Mesothelial cell of epicardium (in vitro differentiated cells): ENCODE results near the gene TRIM74. TPM values are rescaled to one million over a fixed set of nuclear protein-coding genes. Genes with fewer than 3 reads are reported as not detected.
A peak's percentile ranks its signal among the peaks of the same experiment; 100 is the strongest.
"Not testable (repeated sequence)": the region's sequence is repeated elsewhere in the genome, so short reads cannot be mapped to it uniquely, and the experiment has no call there.

Source experiments
- DNase-seq, 2 experiments: peaks; one replicate each; pipeline ENCODE4 v3.0.0; 2021; ENCODE audit warnings: low spot score in 2 of 2; ENCODE audit not compliant: unreplicated experiment in 2 of 2
- H3K27ac Mint-ChIP-seq: 2 replicates; pipeline ENCODE4 v1.8.0; 2021; ENCODE audit warnings: mixed read lengths
- H3K27me3 Mint-ChIP-seq: 2 replicates; pipeline ENCODE4 v1.8.0; 2021; ENCODE audit warnings: low read depth, mixed read lengths
- H3K36me3 Mint-ChIP-seq: 2 replicates; pipeline ENCODE4 v1.8.0; 2021; ENCODE audit warnings: mixed read lengths
- H3K4me1 Mint-ChIP-seq: 2 replicates; pipeline ENCODE4 v1.8.0; 2021; ENCODE audit warnings: mixed read lengths
- H3K4me3 Mint-ChIP-seq: 2 replicates; pipeline ENCODE4 v1.8.0; 2021; ENCODE audit warnings: mild to moderate bottlenecking, moderate library complexity, mixed read lengths
- H3K9me3 Mint-ChIP-seq: 2 replicates; pipeline ENCODE4 v1.8.0; 2021; ENCODE audit warnings: mixed read lengths
- total RNA-seq: library from RNA; stranded (reverse); gene quantifications from 3 replicates; pipeline ENCODE4 v1.2.1, GENCODE V29; 2021

Gene TRIM74
- total RNA-seq, 1 donor from 2014 or later = 1.9 TPM

- H3K4me3 Mint-ChIP-seq, H3K4me1 Mint-ChIP-seq, H3K27me3 Mint-ChIP-seq, DNase-seq, H3K9me3 Mint-ChIP-seq, H3K27ac Mint-ChIP-seq, H3K36me3 Mint-ChIP-seq: not testable (repeated sequence)
Observed at GRCh38 chr7:72969688-72970087, 422 bp upstream of the TRIM74 start.

DNA sequence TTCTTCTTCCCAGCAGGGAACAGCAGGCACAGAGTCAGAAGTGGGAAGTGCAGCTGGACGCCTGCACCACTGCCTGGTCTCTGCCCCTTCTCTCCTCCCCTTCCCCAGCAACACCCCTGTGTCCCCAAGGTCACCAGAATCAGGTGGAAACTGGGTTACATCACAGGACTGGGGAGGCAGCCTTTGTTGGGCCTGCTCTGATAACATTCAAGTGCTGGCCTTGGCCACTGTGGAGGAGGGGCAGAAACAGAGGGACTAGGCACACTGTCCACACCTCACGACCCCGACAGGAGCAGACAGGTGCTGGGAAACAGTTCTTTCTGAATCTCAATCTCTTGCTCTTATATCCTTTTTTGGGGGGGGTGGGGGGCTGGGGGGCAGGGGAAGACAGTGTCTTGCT lies 2.4 kb downstream of the TRIM74 start:
- not testable (repeated sequence) for H3K9me3 Mint-ChIP-seq, H3K27me3 Mint-ChIP-seq, H3K4me1 Mint-ChIP-seq, H3K36me3 Mint-ChIP-seq, H3K4me3 Mint-ChIP-seq, DNase-seq, H3K27ac Mint-ChIP-seq

DNA sequence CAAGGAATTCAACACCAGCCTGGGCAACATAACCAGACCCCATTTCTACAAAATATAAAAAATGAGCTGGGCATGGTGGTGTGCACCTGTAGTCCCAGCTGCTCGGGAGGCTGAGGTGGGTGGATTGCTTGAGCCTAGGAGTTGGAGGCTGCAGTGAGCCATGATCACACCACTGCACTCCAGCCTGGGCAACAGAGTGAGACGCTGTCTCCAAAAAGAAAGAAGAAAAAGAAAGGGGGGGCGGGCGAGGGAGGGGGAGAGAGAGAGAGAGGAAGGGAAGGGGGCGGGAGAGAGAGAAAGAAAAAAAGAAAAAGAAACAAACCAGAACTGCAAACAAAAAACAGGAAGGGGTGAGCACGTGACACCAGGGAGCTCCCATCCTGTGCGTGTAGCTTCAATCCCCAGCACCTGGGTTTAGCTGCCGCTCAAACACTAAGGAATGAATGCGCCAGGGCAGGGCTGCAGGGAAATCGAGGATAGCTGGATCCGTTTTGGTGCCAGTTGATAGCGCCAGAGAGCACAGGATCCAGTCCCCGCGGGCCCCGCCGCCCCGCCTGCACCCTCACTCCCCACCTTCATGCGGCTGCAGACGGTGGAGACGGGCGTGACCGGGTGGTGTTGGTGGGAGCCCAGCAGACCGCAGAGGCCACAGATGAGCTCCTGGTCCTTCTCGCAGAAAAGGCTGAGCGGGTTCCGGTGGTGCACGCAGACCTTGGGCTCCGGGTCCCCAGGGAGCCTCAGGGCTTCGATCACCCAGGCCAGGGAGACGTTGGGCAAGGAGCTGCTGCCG lies 3.9 kb downstream of the TRIM74 start:
- not testable (repeated sequence) for DNase-seq, H3K27ac Mint-ChIP-seq, H3K4me1 Mint-ChIP-seq, H3K36me3 Mint-ChIP-seq, H3K4me3 Mint-ChIP-seq, H3K27me3 Mint-ChIP-seq, H3K9me3 Mint-ChIP-seq

DNA sequence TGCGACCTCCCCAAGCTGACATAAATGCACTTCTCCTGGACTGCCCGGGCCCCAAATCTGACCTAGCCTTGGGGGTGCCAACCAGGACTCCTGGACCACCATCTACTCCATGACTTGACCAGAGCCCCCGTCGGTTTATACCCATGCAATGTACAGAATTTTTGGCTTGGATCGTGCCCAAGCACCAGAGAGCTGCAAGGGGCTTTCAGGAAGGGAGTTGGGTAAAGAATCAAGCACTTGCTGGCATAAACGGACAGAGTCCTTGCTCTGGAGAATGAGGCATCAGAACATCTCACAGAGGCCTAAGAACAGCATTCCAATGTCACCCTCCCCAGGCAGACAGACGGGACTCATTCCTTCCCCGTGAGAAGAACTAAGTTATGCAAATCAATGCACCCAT lies 6.2 kb downstream of the TRIM74 start:
- not testable (repeated sequence) for H3K9me3 Mint-ChIP-seq, H3K27me3 Mint-ChIP-seq, H3K4me1 Mint-ChIP-seq, DNase-seq, H3K27ac Mint-ChIP-seq, H3K36me3 Mint-ChIP-seq, H3K4me3 Mint-ChIP-seq

- not testable (repeated sequence) for H3K27me3 Mint-ChIP-seq, H3K36me3 Mint-ChIP-seq, DNase-seq, H3K9me3 Mint-ChIP-seq, H3K27ac Mint-ChIP-seq, H3K4me1 Mint-ChIP-seq, H3K4me3 Mint-ChIP-seq
Observed at GRCh38 chr7:72961346-72961650, 8.0 kb downstream of the TRIM74 start.

DNA sequence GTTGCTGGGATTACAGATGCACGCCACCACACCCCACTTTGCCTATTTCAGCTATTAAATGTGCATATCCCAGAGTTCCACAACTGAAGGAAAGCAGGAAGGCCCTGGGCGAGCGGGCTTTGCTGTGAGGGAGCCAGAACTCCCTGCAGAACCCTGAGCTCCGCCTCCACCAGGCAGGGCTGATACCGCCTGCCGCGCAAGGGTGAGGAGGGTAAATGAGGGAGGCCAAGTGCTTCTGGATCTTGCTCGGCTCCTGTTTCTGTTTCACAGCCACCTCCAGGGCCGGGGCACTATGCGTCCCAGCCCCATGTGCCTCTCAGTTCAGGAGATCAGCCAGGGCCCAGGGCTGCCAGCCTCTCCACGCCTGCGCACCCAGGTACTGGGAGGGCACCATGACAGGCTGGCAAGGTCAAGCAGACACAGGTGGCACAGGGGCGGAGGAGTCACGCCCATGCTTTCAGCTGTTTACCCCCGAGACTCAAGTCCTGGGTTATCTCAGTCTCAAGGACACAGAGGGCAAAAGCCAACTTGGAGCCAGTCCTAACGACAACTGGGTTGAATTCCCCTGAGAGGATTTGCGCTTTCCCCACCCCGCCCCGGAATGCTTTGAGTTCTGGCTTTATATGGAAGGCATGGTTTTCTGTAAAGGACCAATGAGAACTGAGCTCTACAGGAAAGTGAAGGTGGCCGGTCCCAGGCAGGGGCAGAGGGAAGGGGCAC lies 8.5 kb downstream of the TRIM74 start:
- H3K27ac Mint-ChIP-seq, H3K27me3 Mint-ChIP-seq, H3K4me3 Mint-ChIP-seq, DNase-seq, H3K36me3 Mint-ChIP-seq, H3K9me3 Mint-ChIP-seq, H3K4me1 Mint-ChIP-seq: not testable (repeated sequence)

- H3K27ac Mint-ChIP-seq, H3K4me3 Mint-ChIP-seq, H3K4me1 Mint-ChIP-seq, H3K27me3 Mint-ChIP-seq, H3K9me3 Mint-ChIP-seq, DNase-seq, H3K36me3 Mint-ChIP-seq: not testable (repeated sequence)
Observed at GRCh38 chr7:72960029-72960428, 9.2 kb downstream of the TRIM74 start.

DNA sequence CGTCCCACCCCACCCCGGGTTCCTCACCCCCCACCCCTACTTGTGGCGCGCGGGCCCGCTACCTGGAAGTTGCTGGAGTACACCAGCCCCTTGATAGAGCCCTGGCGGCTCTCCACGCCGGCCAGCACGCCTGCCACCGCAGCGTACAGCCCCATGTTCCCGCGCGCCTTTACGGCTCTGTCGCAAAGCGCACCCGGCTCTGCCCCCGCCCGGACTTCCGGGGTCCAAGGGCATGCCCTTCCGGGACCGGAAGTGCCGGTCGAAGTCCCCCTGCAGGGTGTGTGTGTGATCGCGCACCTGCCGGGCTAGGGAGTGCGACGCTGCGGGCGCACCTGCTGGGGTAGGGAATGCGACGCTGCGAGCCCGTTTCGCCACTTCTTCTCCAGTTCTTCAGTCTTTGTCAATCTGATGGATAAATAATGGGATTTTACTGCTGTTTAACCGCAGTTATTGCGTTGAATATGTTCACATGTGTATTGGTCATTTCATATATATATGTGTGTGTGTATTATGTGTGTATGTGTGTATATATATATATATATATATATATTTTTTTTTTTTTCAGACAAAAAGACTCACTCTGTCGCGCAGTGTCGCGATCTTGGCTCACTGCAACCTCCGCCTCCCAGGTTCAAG lies 14.6 kb downstream of the TRIM74 start:
- Mint-ChIP-seq H3K4me3 (peak overlapping the region; percentile 69), H3K27ac (peak overlapping the region; percentile 39)
- not testable (repeated sequence) for DNase-seq, H3K4me1 Mint-ChIP-seq, H3K9me3 Mint-ChIP-seq, H3K27me3 Mint-ChIP-seq, H3K36me3 Mint-ChIP-seq

DNA sequence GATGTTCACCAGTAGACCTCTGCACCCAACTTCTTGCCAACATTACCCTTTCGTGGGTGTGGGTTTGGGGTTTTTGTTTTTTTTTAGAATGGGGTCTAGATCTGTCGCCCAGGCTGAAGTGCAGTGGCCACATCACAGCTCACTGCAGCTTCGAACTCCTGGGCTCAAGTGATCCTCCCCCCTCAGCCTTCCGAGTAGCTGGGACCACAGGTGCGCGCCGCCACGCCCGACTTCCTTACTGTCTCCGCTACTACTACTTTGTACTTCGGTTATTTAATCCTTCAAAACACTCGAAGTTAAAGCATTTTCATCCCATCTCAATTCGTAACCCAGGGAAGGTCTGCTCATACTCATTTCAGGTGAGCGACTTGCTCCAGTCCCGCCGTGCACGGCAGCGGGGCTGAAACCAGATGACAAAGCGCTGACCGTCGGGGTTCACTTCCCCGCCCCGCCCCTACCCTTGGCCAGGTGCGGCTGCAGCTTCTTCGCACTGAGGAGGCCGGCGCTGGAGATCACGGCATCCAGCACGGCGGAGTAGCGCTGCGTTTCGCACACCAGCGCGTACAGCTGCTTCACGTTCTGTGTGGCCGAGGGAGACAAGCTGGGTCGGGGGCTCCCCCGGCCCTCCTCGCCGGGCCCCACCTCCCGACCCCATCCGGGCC lies 15.2 kb downstream of the TRIM74 start:
- not testable (repeated sequence) for H3K4me1 Mint-ChIP-seq, H3K36me3 Mint-ChIP-seq, H3K4me3 Mint-ChIP-seq, H3K9me3 Mint-ChIP-seq, DNase-seq, H3K27me3 Mint-ChIP-seq, H3K27ac Mint-ChIP-seq

DNA sequence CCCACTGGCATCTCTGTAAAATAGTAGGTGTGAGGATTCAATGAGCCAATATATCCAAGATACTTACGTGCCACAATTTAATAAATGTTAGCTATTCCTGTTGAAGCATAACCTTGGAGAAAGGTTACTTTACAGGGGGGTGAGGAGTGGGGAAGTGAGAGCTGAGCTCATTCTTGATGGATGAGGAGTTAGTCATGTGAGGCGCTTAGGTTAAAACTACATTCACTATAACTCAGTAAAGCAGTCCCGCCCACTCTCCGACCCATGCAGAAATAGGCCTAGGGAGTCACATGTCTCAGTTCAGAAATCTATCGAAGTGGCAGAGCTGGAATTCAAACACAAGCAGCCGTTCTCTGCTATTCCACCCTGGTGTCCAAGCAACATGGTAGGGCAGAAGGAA lies 18.8 kb downstream of the TRIM74 start:
- DNase-seq, H3K36me3 Mint-ChIP-seq, H3K27me3 Mint-ChIP-seq, H3K9me3 Mint-ChIP-seq, H3K4me3 Mint-ChIP-seq, H3K4me1 Mint-ChIP-seq, H3K27ac Mint-ChIP-seq: not testable (repeated sequence)

GRCh38 chr7:72949686-72950085 lies 19.6 kb downstream of the TRIM74 start:
- DNase-seq, H3K27ac Mint-ChIP-seq, H3K4me3 Mint-ChIP-seq, H3K27me3 Mint-ChIP-seq, H3K36me3 Mint-ChIP-seq, H3K9me3 Mint-ChIP-seq, H3K4me1 Mint-ChIP-seq: not testable (repeated sequence)

DNA sequence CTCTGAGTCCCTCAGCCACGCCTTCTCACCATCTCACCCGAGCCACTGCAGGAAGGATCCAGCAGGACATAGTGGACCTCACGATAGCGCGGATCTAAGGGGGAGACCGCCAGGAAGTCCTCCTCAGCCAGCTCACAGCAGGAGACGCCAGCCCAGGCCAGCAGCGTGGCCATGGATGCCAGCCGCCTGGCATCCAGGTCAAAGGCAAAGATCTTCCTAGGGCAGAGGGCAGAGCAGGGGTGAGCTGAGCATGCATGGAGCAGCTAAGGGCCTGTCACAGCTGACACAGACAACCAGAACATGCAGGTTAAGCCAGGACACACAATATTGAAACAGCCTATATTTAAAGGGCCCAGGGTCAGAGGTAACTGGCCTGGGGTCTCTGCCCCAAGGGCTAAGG lies 20.0 kb downstream of the TRIM74 start:
- H3K27ac Mint-ChIP-seq, H3K27me3 Mint-ChIP-seq, H3K4me1 Mint-ChIP-seq, DNase-seq, H3K36me3 Mint-ChIP-seq, H3K9me3 Mint-ChIP-seq, H3K4me3 Mint-ChIP-seq: not testable (repeated sequence)

DNA sequence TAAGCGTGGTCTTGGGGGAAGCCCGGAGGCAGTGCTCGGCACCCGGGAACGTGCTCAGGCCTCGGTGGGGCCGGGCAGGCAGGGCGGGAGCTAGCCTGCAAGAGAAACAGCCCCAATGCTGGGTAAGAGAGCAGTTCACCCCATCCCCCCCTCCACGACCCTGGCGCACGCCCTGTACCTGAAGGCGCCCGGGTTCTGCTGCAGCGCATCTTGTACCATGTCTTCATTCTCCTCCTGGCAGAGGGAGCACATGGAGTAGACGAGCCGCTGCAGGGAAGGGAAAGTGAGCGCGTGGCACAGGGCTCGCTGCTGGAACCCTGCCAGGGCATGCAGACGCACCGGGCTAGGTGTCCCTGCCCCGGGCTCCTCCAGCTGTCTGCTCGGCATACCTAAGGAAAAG lies 20.6 kb downstream of the TRIM74 start:
- H3K9me3 Mint-ChIP-seq, H3K4me3 Mint-ChIP-seq, H3K27me3 Mint-ChIP-seq, H3K27ac Mint-ChIP-seq, H3K4me1 Mint-ChIP-seq, H3K36me3 Mint-ChIP-seq, DNase-seq: not testable (repeated sequence)

DNA sequence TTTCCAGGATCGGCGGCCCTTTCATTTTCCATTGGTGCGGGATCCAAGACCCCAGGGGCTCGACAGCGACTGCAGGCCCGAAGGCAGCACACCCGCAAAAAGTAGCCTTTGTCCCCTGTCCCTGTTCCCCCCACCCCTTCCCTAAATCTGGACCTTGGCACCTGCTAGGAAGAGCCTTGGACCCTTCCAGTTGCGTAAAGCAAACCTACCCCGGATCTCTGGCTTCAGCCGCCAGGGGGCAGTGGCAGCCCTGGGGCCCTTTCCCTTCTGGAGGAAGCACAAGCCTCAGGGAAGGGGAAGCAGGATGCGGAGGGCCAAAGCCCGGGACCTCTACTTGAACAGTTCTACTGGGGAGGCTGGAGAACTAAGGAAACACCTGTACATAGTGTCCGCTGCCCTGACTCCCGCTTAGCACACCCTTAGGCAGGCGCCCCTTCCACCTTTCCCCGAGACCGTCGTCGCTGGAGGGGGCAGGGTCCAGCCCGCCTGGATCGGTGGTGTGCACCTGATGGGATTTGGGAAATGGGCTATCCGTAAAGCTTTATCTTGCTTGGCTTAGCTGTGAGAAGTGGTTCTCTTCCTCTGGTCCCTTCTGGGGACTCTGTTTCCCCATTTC lies 23.0 kb downstream of the TRIM74 start:
- H3K4me3 Mint-ChIP-seq, H3K9me3 Mint-ChIP-seq, H3K36me3 Mint-ChIP-seq, H3K4me1 Mint-ChIP-seq, DNase-seq, H3K27me3 Mint-ChIP-seq, H3K27ac Mint-ChIP-seq: not testable (repeated sequence)
